ENCODE results near the gene DEFB113. TPM values are rescaled to one million over a fixed set of nuclear protein-coding genes. Genes with fewer than 3 reads are reported as not detected.

Gene DEFB113, protein sequence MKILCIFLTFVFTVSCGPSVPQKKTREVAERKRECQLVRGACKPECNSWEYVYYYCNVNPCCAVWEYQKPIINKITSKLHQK
- not detected in 5 replicates for total RNA-seq (2022; extraction: Qiagen RNA extraction; ENCODE audit: low read depth)

DNA sequence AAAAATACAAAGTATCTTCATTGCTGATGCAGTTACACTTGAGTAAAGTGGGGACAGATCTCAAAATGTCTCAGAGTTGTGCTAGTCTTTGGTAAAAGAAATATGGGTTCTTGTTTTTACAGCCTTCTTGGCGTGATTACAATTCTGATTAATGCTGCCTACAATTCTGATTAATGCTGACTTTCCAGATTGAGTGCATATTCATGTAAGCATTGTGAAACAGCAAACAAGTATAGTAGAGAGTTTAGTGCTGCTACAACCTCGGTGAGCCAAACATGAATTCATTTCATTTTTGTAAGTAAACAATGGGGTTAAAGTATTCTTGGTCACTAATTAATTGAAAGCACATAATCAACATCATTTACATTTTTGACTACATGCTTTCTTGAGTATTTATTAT is at the start of gene DEFB113:
DEFB113 (minus strand) TSS at position 21 of the 400 bp plus-strand sequence; CDS start at position 21, 0 bp downstream.

DNA sequence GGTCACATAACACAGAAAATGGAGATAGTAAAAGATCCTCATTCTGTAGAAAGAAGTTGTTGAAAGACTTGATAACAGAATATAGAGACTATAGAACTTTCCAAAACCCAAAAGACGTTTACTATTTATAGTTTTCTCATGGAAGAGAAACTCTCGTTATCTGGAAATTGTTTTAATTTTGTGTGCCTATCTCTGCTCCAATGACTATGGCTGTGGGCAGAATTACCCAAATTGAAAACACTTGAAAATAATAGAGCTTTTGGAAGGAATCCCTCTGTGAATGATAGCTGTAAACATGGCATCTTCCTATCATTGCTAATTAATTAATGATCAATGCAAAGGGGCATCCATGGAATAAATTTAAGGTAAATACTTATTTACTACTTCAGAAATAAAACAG is 5.4 kb downstream of the DEFB113 start, which contains the start of gene DEFB114:
DEFB114 (minus strand) TSS at position 101 of the 400 bp plus-strand sequence; CDS start at position 42, 59 bp downstream.

Other genes starting within 250 kb of the DEFB113 start
- gene CRISP3, start 225.2 kb downstream of the DEFB113 start, total RNA-seq (2022; extraction: Qiagen RNA extraction; ENCODE audit: low read depth): not detected in 5 replicates
- gene PGK2, start 182.3 kb downstream of the DEFB113 start, total RNA-seq (2022; extraction: Qiagen RNA extraction; ENCODE audit: low read depth): not detected in 5 replicates
- gene CRISP1, start 103.1 kb downstream of the DEFB113 start, total RNA-seq (2022; extraction: Qiagen RNA extraction; ENCODE audit: low read depth): not detected in 5 replicates
- gene DEFB114, start 5.5 kb downstream of the DEFB113 start, total RNA-seq (2022; extraction: Qiagen RNA extraction; ENCODE audit: low read depth): not detected in 5 replicates
- gene DEFB110, start 52.4 kb upstream of the DEFB113 start, total RNA-seq (2022; extraction: Qiagen RNA extraction; ENCODE audit: low read depth): not detected in 5 replicates
- gene DEFB112, start 80.3 kb upstream of the DEFB113 start, total RNA-seq (2022; extraction: Qiagen RNA extraction; ENCODE audit: low read depth): not detected in 5 replicates

Measured in A549 treated with DMSO at 1 μM for 4 hours (cell line).